ENCODE measurements around the gene INPP5D. TPM values are rescaled to one million over a fixed set of nuclear protein-coding genes. Genes with fewer than 3 reads are reported as not detected.

Gene INPP5D
- total RNA-seq, 2 donors from 2014 or later, result 14.0 to 19.9 TPM

GRCh38 chr2:233236820-233237589, 176.9 kb downstream of the INPP5D start:
- DNase-seq (ENCODE audit: low spot score), result no peak
- intact Hi-C loops (cut with DNase I), result no loop called here

GRCh38 chr2:233240897-233241296, 180.8 kb downstream of the INPP5D start:
- intact Hi-C loops (cut with DNase I), result no loop called here
- DNase-seq (ENCODE audit: low spot score), result no peak

- intact Hi-C loops (cut with DNase I), result no loop called here
- no peak for DNase-seq (ENCODE audit: low spot score)
These were observed 181.7 kb downstream of the INPP5D start for GRCh38 chr2:233241803-233242202.

- intact Hi-C loops (cut with DNase I), result no loop called here
- DNase-seq (ENCODE audit: low spot score), result no peak
These were observed 182.2 kb downstream of the INPP5D start for GRCh38 chr2:233242231-233242927.

GRCh38 chr2:233243348-233243747, 183.2 kb downstream of the INPP5D start:
- intact Hi-C loops (cut with DNase I), result no loop called here
- no peak for DNase-seq (ENCODE audit: low spot score)

- no peak for DNase-seq (ENCODE audit: low spot score)
- intact Hi-C loops (cut with DNase I), result no loop called here
These were observed 184.7 kb downstream of the INPP5D start for GRCh38 chr2:233244818-233245217.

GRCh38 chr2:233245406-233245805, 185.3 kb downstream of the INPP5D start:
- no peak for DNase-seq (ENCODE audit: low spot score)
- intact Hi-C loops (cut with DNase I), result no loop called here

- intact Hi-C loops (cut with DNase I), result no loop called here
- DNase-seq (ENCODE audit: low spot score), result no peak
These were observed 187.0 kb downstream of the INPP5D start for GRCh38 chr2:233247116-233247515.

GRCh38 chr2:233247744-233248143, 187.6 kb downstream of the INPP5D start:
- intact Hi-C loops (cut with DNase I), result no loop called here
- no peak for DNase-seq (ENCODE audit: low spot score)

GRCh38 chr2:233248999-233249398, 188.9 kb downstream of the INPP5D start:
- no peak for DNase-seq (ENCODE audit: low spot score)
- intact Hi-C loops (cut with DNase I), result no loop called here

GRCh38 chr2:233250568-233250967, 190.4 kb downstream of the INPP5D start:
- no peak for DNase-seq (ENCODE audit: low spot score)
- intact Hi-C loops (cut with DNase I), result loop anchor here (5.0 to 10.0 kb wide), 3 partner anchors 393 to 646 kb away; no protein-coding TSS in a partner anchor

- no peak for DNase-seq (ENCODE audit: low spot score)
- intact Hi-C loops (cut with DNase I), result loop anchor here (5.0 to 10.0 kb wide), 3 partner anchors 394 to 646 kb away; no protein-coding TSS in a partner anchor
These were observed 190.8 kb downstream of the INPP5D start for GRCh38 chr2:233250985-233251305.

- intact Hi-C loops (cut with DNase I), result loop anchor here (5.0 to 10.0 kb wide), 3 partner anchors 394 to 647 kb away; no protein-coding TSS in a partner anchor
These were observed 191.4 kb downstream of the INPP5D start, which contains the start of gene ATG16L1 for GRCh38 chr2:233251306-233252116. TSS of gene ATG16L1 (plus strand) at chr2:233251673. CDS start at chr2:233251828, 155 bp downstream.

GRCh38 chr2:233252227-233252626, 192.1 kb downstream of the INPP5D start:
- intact Hi-C loops (cut with DNase I), result loop anchor here (5.0 to 10.0 kb wide), 3 partner anchors 395 to 647 kb away; no protein-coding TSS in a partner anchor
- no peak for DNase-seq (ENCODE audit: low spot score)

More at GRCh38 chr2:233251306-233252116, 191.4 kb downstream of the INPP5D start, which contains the start of gene ATG16L1:
- DNase-seq (ENCODE audit: low spot score), result peak; percentile 99

- DNase-seq (ENCODE audit: low spot score), result no peak
- intact Hi-C loops (cut with DNase I), result loop anchor here in 1 of 2 donors (10.0 kb wide), 1 partner anchor 650 kb away; no protein-coding TSS in a partner anchor
These were observed 195.0 kb downstream of the INPP5D start for GRCh38 chr2:233255151-233255550.

GRCh38 chr2:233256048-233256447, 195.9 kb downstream of the INPP5D start:
- intact Hi-C loops (cut with DNase I), result loop anchor here in 1 of 2 donors (10.0 kb wide), 1 partner anchor 651 kb away; no protein-coding TSS in a partner anchor
- no peak for DNase-seq (ENCODE audit: low spot score)

Data from posterior vena cava (tissue), 2 donors.